NOMO-1 treated with dmso at 0.1 percent for 144 hours (cell line): ENCODE results near the gene GPANK1.

Experiments used
- DNase-seq: peaks from one replicate; lab custom pipeline; 2025; ENCODE audit not compliant: unreplicated experiment; lab: John Stamatoyannopoulos, UW

Gene GPANK1

GRCh38 chr6:31621320-31621939 lies 43.4 kb downstream of the GPANK1 start:
- DNase-seq: no peak

- DNase-seq: peak; percentile 79
Observed at GRCh38 chr6:31620586-31621319, 44.0 kb downstream of the GPANK1 start, which contains the start of gene PRRC2A. PRRC2A (plus strand) TSS chr6:31620715; CDS start chr6:31622790, 2,075 bp downstream.

GRCh38 chr6:31619805-31620585 lies 44.8 kb downstream of the GPANK1 start:
- peak; percentile 99 for DNase-seq

- DNase-seq: no peak
Observed at GRCh38 chr6:31617010-31617409, 47.8 kb downstream of the GPANK1 start.

- peak; percentile 93 for DNase-seq
Observed at GRCh38 chr6:31615748-31616147, 49.0 kb downstream of the GPANK1 start.

- DNase-seq: no peak
Observed at GRCh38 chr6:31614684-31615578, 49.9 kb downstream of the GPANK1 start, which contains the start of gene AIF1. AIF1 (plus strand) TSS chr6:31615234; CDS start chr6:31615330, 96 bp downstream.

- DNase-seq: peak; percentile 26
Observed at GRCh38 chr6:31614075-31614619, 50.6 kb downstream of the GPANK1 start.
